Coronary artery (tissue), 2 donors: ENCODE measurements around the gene SLC7A1.

Source experiments
- DNase-seq: peaks from one replicate; pipeline ENCODE4 v3.0.0-alpha.2; 2017; ENCODE audit warnings: low spot score
- H3K27ac ChIP-seq, 2 donors: fragments of 200-600 bp; sonication (generic); one replicate each; pipeline ENCODE4 v1.5.1; 2016 to 2019
- H3K4me3 ChIP-seq: fragments of 200-600 bp; sonication (generic); 2 replicates; pipeline ENCODE4 v1.5.1; 2016; ENCODE audit warnings: mild to moderate bottlenecking, moderate library complexity
- CTCF ChIP-seq: fragments of 200-600 bp; sonication (generic); IDR thresholded peaks from one replicate; pipeline ENCODE4 v1.5.1; 2019; ENCODE audit warnings: antibody characterized with exemption

SLC7A1 gene

GRCh38 chr13:29532821-29533220 is 62.7 kb downstream of the SLC7A1 start:
- no peak overlapping the region for H3K27ac ChIP-seq
- H3K4me3 ChIP-seq = no peak overlapping the region
- no peak for TF ChIP-seq CTCF
- DNase-seq = no peak

GRCh38 chr13:29532116-29532515 is 63.4 kb downstream of the SLC7A1 start:
- no peak for DNase-seq
- TF ChIP-seq CTCF = no peak
- no peak overlapping the region for H3K27ac ChIP-seq
- H3K4me3 ChIP-seq = no peak overlapping the region

- Histone ChIP-seq H3K27ac (no peak overlapping the region), H3K4me3 (no peak overlapping the region)
- DNase-seq = no peak
- no peak for TF ChIP-seq CTCF
Measured at GRCh38 chr13:29530901-29531300, 64.6 kb downstream of the SLC7A1 start.

GRCh38 chr13:29529754-29530153 is 65.7 kb downstream of the SLC7A1 start:
- Histone ChIP-seq H3K4me3 (no peak overlapping the region), H3K27ac (no peak overlapping the region)
- no peak for DNase-seq
- no peak for TF ChIP-seq CTCF

GRCh38 chr13:29527916-29528315 is 67.6 kb downstream of the SLC7A1 start:
- no peak for DNase-seq
- H3K4me3 ChIP-seq = no peak overlapping the region
- no peak for TF ChIP-seq CTCF
- no peak overlapping the region for H3K27ac ChIP-seq

GRCh38 chr13:29527511-29527910 is 68.0 kb downstream of the SLC7A1 start:
- TF ChIP-seq CTCF = no peak
- Histone ChIP-seq H3K27ac (no peak overlapping the region), H3K4me3 (no peak overlapping the region)
- DNase-seq = no peak

GRCh38 chr13:29526741-29527140 is 68.7 kb downstream of the SLC7A1 start:
- H3K27ac ChIP-seq = no peak overlapping the region
- TF ChIP-seq CTCF = no peak
- no peak overlapping the region for H3K4me3 ChIP-seq
- no peak for DNase-seq
